Endothelial cell of umbilical vein (primary cell): ENCODE results near the gene RETSAT. TPM values are rescaled to one million over a fixed set of nuclear protein-coding genes. Genes with fewer than 3 reads are reported as not detected.

Experiments used
- BruUV-seq: library from RNA; stranded (reverse); fragments of 400-500 nt; replicated peaks from 2 replicates; lab custom pipeline; 2021; lab: Mats Ljungman, UMichigan
- CTCF ChIA-PET: fragments of 300-600, 350-600 bp; sonication (Branson Sonifier 250); formaldehyde crosslinking; loops from one replicate; lab custom pipeline; 2021; ENCODE audit warnings: antibody characterized with exemption, inconsistent platforms; lab: Charles Lee
- POLR2A ChIA-PET: fragments of 300-600, 350-600 bp; sonication (Branson Sonifier 250); formaldehyde crosslinking; loops from one replicate; lab custom pipeline; 2021; ENCODE audit warnings: antibody characterized with exemption, inconsistent platforms; lab: Charles Lee
- DNase-seq: peaks from one replicate; pipeline ENCODE4 v3.0.0-alpha.2; 2011; ENCODE audit warnings: low read depth, low spot score
- FAIRE-seq: peaks from 2 replicates; lab custom pipeline; 2011; peaks lifted over from hg19 to GRCh38; lab: Jason Lieb, UNC
- H2AFZ ChIP-seq: 2 replicates; pipeline ENCODE4 v1.6.0; 2012; ENCODE audit warnings: low read depth, low read length, control low read depth, inconsistent platforms
- H3K27ac ChIP-seq: 2 replicates; pipeline ENCODE4 v1.5.1; 2011; ENCODE audit warnings: low read depth, mild to moderate bottlenecking, control low read depth, low read length, moderate library complexity; ENCODE audit not compliant: insufficient read depth
- H3K27me3 ChIP-seq, 2 experiments: 2 replicates each; pipeline versions ENCODE4 v1.6.0 to v1.6.1; 2011; ENCODE audit warnings: low read length in 2 of 2, mixed read lengths in 1 of 2; ENCODE audit not compliant: control insufficient read depth in 2 of 2, insufficient read depth in 2 of 2
- H3K36me3 ChIP-seq, 2 experiments: 2 replicates in 1 of 2; 3 replicates in 1 of 2; pipeline ENCODE4 v1.5.1; 2011; ENCODE audit warnings: low read length in 2 of 2, mild to moderate bottlenecking in 1 of 2, moderate library complexity in 1 of 2; ENCODE audit not compliant: control insufficient read depth in 2 of 2, insufficient read depth in 2 of 2; ENCODE audit errors: extremely low read depth in 1 of 2
- H3K4me1 ChIP-seq: 3 replicates; pipeline ENCODE4 v1.5.1; 2011; ENCODE audit warnings: mild to moderate bottlenecking, low read length; ENCODE audit not compliant: control insufficient read depth, insufficient read depth; ENCODE audit errors: extremely low read depth
- H3K4me2 ChIP-seq: 2 replicates; pipeline ENCODE4 v1.6.1; 2011; ENCODE audit warnings: low read length, control low read depth, mixed read lengths; ENCODE audit not compliant: insufficient read depth
- H3K4me3 ChIP-seq, 3 experiments: fragments of 200-600 bp in 1 of 3; sonication (generic), shearing (Covaris generic) in 1 of 3; replicated peaks in 1 of 3; 2 replicates each; pipeline ENCODE4 v1.5.1; 2011 to 2016; ENCODE audit warnings: control low read depth in 3 of 3, low read length in 3 of 3, mild to moderate bottlenecking in 2 of 3, inconsistent platforms in 1 of 3, low read depth in 1 of 3, moderate library complexity in 1 of 3; ENCODE audit not compliant: insufficient read depth in 1 of 3
- H3K79me2 ChIP-seq: 2 replicates; pipeline ENCODE4 v1.6.0; 2012; ENCODE audit warnings: low read length, inconsistent platforms; ENCODE audit not compliant: control insufficient read depth, insufficient read depth
- H3K9ac ChIP-seq: replicated peaks from 2 replicates; pipeline ENCODE3; 2011; ENCODE audit warnings: low read length, control low read depth; ENCODE audit not compliant: insufficient read depth; ENCODE audit errors: extremely low read depth
- H3K9me1 ChIP-seq: replicated peaks from 3 replicates; pipeline ENCODE4 v1.6.0; 2011; ENCODE audit warnings: mild to moderate bottlenecking, low read length; ENCODE audit not compliant: control insufficient read depth, insufficient read depth; ENCODE audit errors: extremely low read depth
- H3K9me3 ChIP-seq: replicated peaks from 2 replicates; pipeline ENCODE4 v1.5.1; 2012; ENCODE audit warnings: low read length, inconsistent platforms; ENCODE audit not compliant: control insufficient read depth, insufficient read depth
- H4K20me1 ChIP-seq: replicated peaks from 2 replicates; pipeline ENCODE3; 2011; ENCODE audit warnings: mild to moderate bottlenecking, low read length; ENCODE audit not compliant: control insufficient read depth, insufficient read depth; ENCODE audit errors: extremely low read depth
- CTCF ChIP-seq, 2 donors: IDR thresholded peaks; 1 replicate in 1 of 2; 2 replicates in 1 of 2; pipeline ENCODE4 v1.5.1; 2011; ENCODE audit warnings: low read length in 2 of 2, mild to moderate bottlenecking in 2 of 2, moderate library complexity in 2 of 2, control low read depth in 1 of 2, inconsistent platforms in 1 of 2, low read depth in 1 of 2; ENCODE audit not compliant: insufficient read depth in 1 of 2; ENCODE audit errors: extremely low read depth in 1 of 2
- EZH2 ChIP-seq: IDR thresholded peaks from 2 replicates; pipeline ENCODE4 v1.6.1; 2012; ENCODE audit warnings: borderline replicate concordance, low read depth, mild to moderate bottlenecking, moderate library complexity, low read length, inconsistent platforms; ENCODE audit not compliant: severe bottlenecking
- FOS ChIP-seq: IDR thresholded peaks from 2 replicates; pipeline ENCODE4 v1.6.1; 2011; ENCODE audit warnings: mild to moderate bottlenecking, low read length, moderate library complexity, borderline replicate concordance; ENCODE audit not compliant: insufficient read depth
- GATA2 ChIP-seq: IDR thresholded peaks from 2 replicates; pipeline ENCODE4 v1.7.0; 2011; ENCODE audit warnings: low read depth, mild to moderate bottlenecking, moderate library complexity, mixed read lengths, low read length; ENCODE audit not compliant: insufficient read length, insufficient read depth
- JUN ChIP-seq: IDR thresholded peaks from 2 replicates; pipeline ENCODE4 v1.6.1; 2011; ENCODE audit warnings: borderline replicate concordance, low read depth; ENCODE audit not compliant: insufficient read length, insufficient read depth
- MYC ChIP-seq: IDR thresholded peaks from one replicate; pipeline ENCODE4 v1.6.1; 2011; ENCODE audit warnings: mild to moderate bottlenecking, low read depth, low read length
- POLR2A ChIP-seq: IDR thresholded peaks from 2 replicates; pipeline ENCODE4 v1.6.1; 2012; ENCODE audit warnings: low read depth, mild to moderate bottlenecking, control low read depth, low read length
- POLR2AphosphoS5 ChIP-seq: IDR thresholded peaks from 2 replicates; pipeline ENCODE4 v1.6.1; 2012; ENCODE audit warnings: low read depth, mild to moderate bottlenecking, control low read depth, low read length, moderate library complexity; ENCODE audit not compliant: insufficient read depth
- dilution Hi-C: fragments of 300-500 bp; cut with MboI; formaldehyde crosslinking; loops from one replicate; pipeline ENCODE4 v1.15.0; 2019; ENCODE audit warnings: low sequenced_read_pairs; ENCODE audit not compliant: extremely low pct_ligation_motif_present
- intact Hi-C: fragments of 100-400 bp; cut with micrococcal nuclease; formaldehyde crosslinking; loops from one replicate; pipeline ENCODE4 v1.10.0; 2022
- polyA plus RNA-seq, 4 experiments: library from polyadenylated mRNA; depleted of rRNA in 3 of 4; stranded (reverse) in 3 of 4; unstranded in 1 of 4; fragments of >200 nt; gene quantifications; 2 replicates each; pipeline versions ENCODE4 v1.2.1 to v1.2.3, GENCODE V29; 2011 to 2012; ENCODE audit warnings: missing spikeins in 1 of 4
- total RNA-seq: library from RNA; stranded (reverse); gene quantifications from 2 replicates; pipeline ENCODE4 v1.2.3, GENCODE V29; 2021
- TF ChIP-seq, protein P1 (sequence below): IDR thresholded peaks from 2 replicates; pipeline ENCODE4 v1.6.1; 2011; ENCODE audit not compliant: insufficient read depth, insufficient read length

Gene RETSAT
- total and polyA plus RNA-seq, 2 donors (not counting 3 experiments of a cell fraction or from before 2014, with no cell fraction given): 43.8 to 59.1 TPM

DNA sequence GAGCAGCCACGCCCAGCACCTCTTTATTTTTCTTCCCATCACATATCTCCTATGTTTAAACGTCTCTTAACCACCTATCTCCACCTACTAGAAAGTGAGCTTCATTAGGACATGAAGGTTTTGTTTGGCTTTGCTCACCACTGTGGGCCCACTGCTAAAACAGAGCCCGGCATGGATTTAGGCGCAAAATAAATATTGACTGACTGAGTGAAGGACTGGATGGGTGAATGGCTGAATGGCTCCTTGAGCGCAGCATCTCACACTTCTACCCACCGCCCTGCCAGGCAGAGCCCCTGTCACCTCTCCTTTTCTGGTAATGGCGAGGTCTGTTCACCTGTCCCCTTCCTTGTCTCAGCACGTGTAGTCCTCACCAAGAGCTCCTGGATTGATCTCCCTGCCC is 45.7 kb upstream of the RETSAT start:
- intact Hi-C loops: no loop called here
- POLR2A ChIA-PET: interaction anchor here (0.7 kb wide), 1 partner anchor 23 kb away, joined by 6 read pairs; no protein-coding TSS in a partner anchor
- no peak for FAIRE-seq
- H3K4me2 ChIP-seq: no peak overlapping the region
- H3K9me3 ChIP-seq: no peaks in the 10 kb centered on the region
- H3K79me2 ChIP-seq: no peaks in the 10 kb centered on the region
- no peaks in the 10 kb centered on the region for H3K4me1 ChIP-seq
- CTCF ChIA-PET: interaction anchor here (1.0 to 1.7 kb wide), 2 partner anchors 17 to 152 kb away, joined by 3 to 4 read pairs; no protein-coding TSS in a partner anchor
- H3K9ac ChIP-seq: no peak overlapping the region
- H3K9me1 ChIP-seq: no peaks in the 10 kb centered on the region
- H3K36me3 ChIP-seq: peaks cover 2% of the 10 kb centered on the region in 2 experiments
- BruUV-seq: no TSS peak
- dilution Hi-C loops: no loop called here
- TF ChIP-seq, protein P1, sequence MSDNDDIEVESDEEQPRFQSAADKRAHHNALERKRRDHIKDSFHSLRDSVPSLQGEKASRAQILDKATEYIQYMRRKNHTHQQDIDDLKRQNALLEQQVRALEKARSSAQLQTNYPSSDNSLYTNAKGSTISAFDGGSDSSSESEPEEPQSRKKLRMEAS: no peak
- TF ChIP-seq EZH2 (no peak), POLR2AphosphoS5 (no peak), FOS (no peak), JUN (no peak), CTCF (IDR thresholded peaks at IDR 0.05; ENCODE audit: extremely low read depth in 1 of 2, insufficient read depth in 1 of 2, low read depth in 1 of 2, low read length in 2 of 2) (no peak), POLR2A (no peak), MYC (no peak), GATA2 (no peak)
- H2AFZ ChIP-seq: no peak overlapping the region
- no peaks in the 10 kb centered on the region for H4K20me1 ChIP-seq
- H3K27me3 ChIP-seq: no peaks in the 10 kb centered on the region
- H3K27ac ChIP-seq: no peak overlapping the region
- H3K4me3 ChIP-seq: no peak overlapping the region
- no peak for DNase-seq
